ENCODE results near the gene LCNL1. TPM values are rescaled to one million over a fixed set of nuclear protein-coding genes. Genes with fewer than 3 reads are reported as not detected.

Gene LCNL1
- total RNA-seq, 1 donor from 2014 or later = not detected

DNA sequence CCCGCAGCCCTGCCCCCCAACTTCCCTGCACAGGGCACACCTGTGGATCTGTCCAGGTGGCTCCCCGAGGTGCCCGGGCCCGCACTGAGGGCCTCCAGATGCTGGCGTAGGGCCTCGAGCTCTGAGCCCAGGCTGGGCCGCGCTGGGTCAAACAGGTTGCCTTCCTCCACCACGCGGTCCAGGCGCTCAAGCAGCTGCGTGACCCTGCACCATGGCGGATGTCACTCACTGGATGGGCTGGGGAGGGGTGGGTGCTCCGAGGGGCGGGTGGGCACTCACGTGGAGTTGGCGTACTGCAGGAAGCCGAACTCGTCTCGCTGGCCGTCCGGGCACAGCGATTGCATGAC lies 39.8 kb downstream of the LCNL1 start:
- no peak overlapping the region for H3K27ac Mint-ChIP-seq (ENCODE audit: unreplicated experiment)
- H3K4me3 Mint-ChIP-seq (ENCODE audit: unreplicated experiment) = no peak overlapping the region
- TF ChIP-seq, protein P1, sequence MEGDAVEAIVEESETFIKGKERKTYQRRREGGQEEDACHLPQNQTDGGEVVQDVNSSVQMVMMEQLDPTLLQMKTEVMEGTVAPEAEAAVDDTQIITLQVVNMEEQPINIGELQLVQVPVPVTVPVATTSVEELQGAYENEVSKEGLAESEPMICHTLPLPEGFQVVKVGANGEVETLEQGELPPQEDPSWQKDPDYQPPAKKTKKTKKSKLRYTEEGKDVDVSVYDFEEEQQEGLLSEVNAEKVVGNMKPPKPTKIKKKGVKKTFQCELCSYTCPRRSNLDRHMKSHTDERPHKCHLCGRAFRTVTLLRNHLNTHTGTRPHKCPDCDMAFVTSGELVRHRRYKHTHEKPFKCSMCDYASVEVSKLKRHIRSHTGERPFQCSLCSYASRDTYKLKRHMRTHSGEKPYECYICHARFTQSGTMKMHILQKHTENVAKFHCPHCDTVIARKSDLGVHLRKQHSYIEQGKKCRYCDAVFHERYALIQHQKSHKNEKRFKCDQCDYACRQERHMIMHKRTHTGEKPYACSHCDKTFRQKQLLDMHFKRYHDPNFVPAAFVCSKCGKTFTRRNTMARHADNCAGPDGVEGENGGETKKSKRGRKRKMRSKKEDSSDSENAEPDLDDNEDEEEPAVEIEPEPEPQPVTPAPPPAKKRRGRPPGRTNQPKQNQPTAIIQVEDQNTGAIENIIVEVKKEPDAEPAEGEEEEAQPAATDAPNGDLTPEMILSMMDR (IDR thresholded peaks at IDR 0.05; ENCODE audit: unreplicated experiment) = no peak

DNA sequence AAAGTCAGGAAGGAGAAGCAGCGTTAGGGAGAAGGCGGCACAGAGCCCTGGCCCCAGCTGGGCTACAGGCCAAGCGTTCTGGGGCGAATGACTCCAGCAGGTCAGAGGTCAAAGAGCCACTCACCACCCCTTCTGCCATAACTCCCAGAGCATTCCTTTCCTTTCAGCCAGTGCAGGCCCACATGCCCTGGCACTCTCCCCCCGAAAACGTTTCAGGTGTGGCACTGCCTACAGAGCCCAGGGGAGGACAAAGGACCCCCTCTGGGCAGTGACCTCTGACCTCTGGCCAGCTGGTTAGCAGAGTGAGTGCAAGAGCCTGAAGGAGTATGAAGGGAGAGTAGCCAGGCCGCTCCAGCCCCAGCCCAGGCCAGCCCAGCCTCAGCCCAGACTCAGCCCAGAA lies 40.4 kb downstream of the LCNL1 start:
- no peaks in the 10 kb centered on the region for H3K9me3 Mint-ChIP-seq (ENCODE audit: unreplicated experiment)
- H3K27ac Mint-ChIP-seq (ENCODE audit: unreplicated experiment) = no peak overlapping the region
- TF ChIP-seq, protein P1 (IDR thresholded peaks at IDR 0.05; ENCODE audit: unreplicated experiment) = no peak
- H3K4me3 Mint-ChIP-seq (ENCODE audit: unreplicated experiment) = no peak overlapping the region
- no peaks in the 10 kb centered on the region for H3K4me1 Mint-ChIP-seq (ENCODE audit: unreplicated experiment)
- DNase-seq (ENCODE audit: low spot score) = no peak
- peaks cover 12% of the 10 kb centered on the region for H3K27me3 Mint-ChIP-seq (ENCODE audit: unreplicated experiment)
- no peaks in the 10 kb centered on the region for H3K36me3 Mint-ChIP-seq (ENCODE audit: low read depth, unreplicated experiment)

More for the DNA sequence above, 39.8 kb downstream of the LCNL1 start:
- DNase-seq (ENCODE audit: low spot score) = no peak
- Mint-ChIP-seq H3K36me3 (ENCODE audit: low read depth, unreplicated experiment) (no peaks in the 10 kb centered on the region), H3K4me1 (ENCODE audit: unreplicated experiment) (no peaks in the 10 kb centered on the region), H3K27me3 (ENCODE audit: unreplicated experiment) (peaks cover 12% of the 10 kb centered on the region), H3K9me3 (ENCODE audit: unreplicated experiment) (no peaks in the 10 kb centered on the region)

DNA sequence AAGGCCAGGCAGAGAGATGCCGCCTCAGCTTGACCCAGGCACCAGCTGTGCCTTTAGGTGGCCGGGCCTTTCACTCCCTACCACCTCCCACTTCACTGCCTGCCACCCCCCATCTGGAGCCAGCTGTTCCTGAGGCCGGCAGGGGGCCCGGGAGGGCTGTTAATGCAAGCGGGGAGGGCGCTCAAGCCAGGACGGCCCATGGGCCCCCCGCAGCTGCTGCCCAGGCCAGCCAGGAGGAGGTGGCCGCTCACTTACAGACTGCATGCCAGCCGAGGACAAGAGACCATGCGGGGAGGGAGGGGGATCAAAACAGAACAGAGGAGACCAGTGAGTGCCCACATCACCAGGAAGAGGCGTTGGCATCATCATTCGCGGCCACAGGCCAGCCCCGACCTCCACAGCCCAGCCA lies 40.8 kb downstream of the LCNL1 start:
- Mint-ChIP-seq H3K27ac (ENCODE audit: unreplicated experiment) (no peak overlapping the region), H3K27me3 (ENCODE audit: unreplicated experiment) (peaks cover 12% of the 10 kb centered on the region), H3K36me3 (ENCODE audit: low read depth, unreplicated experiment) (no peaks in the 10 kb centered on the region), H3K4me1 (ENCODE audit: unreplicated experiment) (no peaks in the 10 kb centered on the region), H3K9me3 (ENCODE audit: unreplicated experiment) (no peaks in the 10 kb centered on the region), H3K4me3 (ENCODE audit: unreplicated experiment) (no peak overlapping the region)
- TF ChIP-seq, protein P1 (IDR thresholded peaks at IDR 0.05; ENCODE audit: unreplicated experiment) = no peak
- no peak for DNase-seq (ENCODE audit: low spot score)

DNA sequence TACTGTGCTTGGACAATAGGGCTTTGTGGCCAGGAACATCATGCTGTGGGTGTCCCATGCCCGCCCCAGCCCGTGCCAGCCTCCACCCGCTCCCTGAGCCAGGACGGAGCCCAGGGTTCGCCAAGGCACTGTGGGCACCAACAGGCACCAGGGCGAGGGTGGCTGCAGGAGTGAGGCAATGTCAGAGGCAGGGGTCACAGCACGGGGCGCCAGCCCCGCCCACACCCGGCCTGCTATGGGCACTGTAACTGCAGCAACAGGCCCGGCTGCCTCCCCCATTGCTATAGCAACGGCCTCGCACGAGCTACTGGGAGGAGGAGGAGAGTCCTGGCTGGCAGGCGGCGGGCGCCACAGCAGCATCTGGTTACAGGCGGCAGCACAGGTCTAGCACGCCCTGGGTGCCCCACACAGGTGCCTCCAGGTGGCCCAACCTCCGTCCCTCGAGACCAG lies 42.7 kb downstream of the LCNL1 start:
- Mint-ChIP-seq H3K27me3 (ENCODE audit: unreplicated experiment) (peaks cover 15% of the 10 kb centered on the region), H3K4me3 (ENCODE audit: unreplicated experiment) (no peak overlapping the region), H3K9me3 (ENCODE audit: unreplicated experiment) (no peaks in the 10 kb centered on the region), H3K27ac (ENCODE audit: unreplicated experiment) (no peak overlapping the region), H3K36me3 (ENCODE audit: low read depth, unreplicated experiment) (no peaks in the 10 kb centered on the region), H3K4me1 (ENCODE audit: unreplicated experiment) (no peaks in the 10 kb centered on the region)
- TF ChIP-seq, protein P1 (IDR thresholded peaks at IDR 0.05; ENCODE audit: unreplicated experiment) = no peak
- no peak for DNase-seq (ENCODE audit: low spot score)

DNA sequence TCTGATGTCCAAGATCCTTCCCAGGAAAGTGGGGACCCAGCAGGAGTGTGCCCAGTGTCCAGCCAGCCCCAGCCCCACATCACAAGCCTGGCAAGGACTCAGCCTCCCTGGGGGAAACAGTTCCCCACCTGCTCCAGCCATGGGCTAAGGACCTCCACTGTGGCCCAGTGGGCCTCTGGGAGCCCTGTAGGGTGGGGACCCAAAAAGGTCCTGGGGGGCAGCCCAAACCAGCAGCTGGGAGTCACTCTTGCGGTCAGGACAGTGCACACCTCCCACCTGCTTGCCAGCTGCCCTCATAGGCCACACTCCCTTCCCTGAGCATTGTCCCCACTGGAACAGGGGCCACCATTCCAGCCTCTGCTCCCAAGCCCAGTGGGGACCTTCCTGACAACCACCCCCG lies 43.6 kb downstream of the LCNL1 start:
- H3K4me1 Mint-ChIP-seq (ENCODE audit: unreplicated experiment) = no peaks in the 10 kb centered on the region
- no peaks in the 10 kb centered on the region for H3K9me3 Mint-ChIP-seq (ENCODE audit: unreplicated experiment)
- no peak overlapping the region for H3K4me3 Mint-ChIP-seq (ENCODE audit: unreplicated experiment)
- peaks cover 17% of the 10 kb centered on the region for H3K27me3 Mint-ChIP-seq (ENCODE audit: unreplicated experiment)
- DNase-seq (ENCODE audit: low spot score) = no peak
- H3K27ac Mint-ChIP-seq (ENCODE audit: unreplicated experiment) = no peak overlapping the region
- TF ChIP-seq, protein P1 (IDR thresholded peaks at IDR 0.05; ENCODE audit: unreplicated experiment) = no peak
- no peaks in the 10 kb centered on the region for H3K36me3 Mint-ChIP-seq (ENCODE audit: low read depth, unreplicated experiment)
